Dendritic cell treated with granulocyte-macrophage colony-stimulating factor and Interleukin-4, amounts not matched to agents 40 ng/mL and 50 ng/mL, for 4 days (primary cell): ENCODE measurements around the gene CYP26B1.

Experiments used
- H3K27ac Mint-ChIP-seq: one replicate; pipeline ENCODE4 v1.8.0; 2022; ENCODE audit warnings: mild to moderate bottlenecking, mixed read lengths
- H3K27me3 Mint-ChIP-seq: one replicate; pipeline ENCODE4 v1.8.0; 2022; ENCODE audit warnings: mild to moderate bottlenecking, mixed read lengths
- H3K36me3 Mint-ChIP-seq: one replicate; pipeline ENCODE4 v1.8.0; 2022; ENCODE audit warnings: low read depth, mixed read lengths
- H3K4me1 Mint-ChIP-seq: one replicate; pipeline ENCODE4 v1.8.0; 2022; ENCODE audit warnings: low read depth, mixed read lengths
- H3K4me3 Mint-ChIP-seq: one replicate; pipeline ENCODE4 v1.8.0; 2022; ENCODE audit warnings: mild to moderate bottlenecking, moderate library complexity, mixed read lengths
- H3K9me3 Mint-ChIP-seq: one replicate; pipeline ENCODE4 v1.8.0; 2022; ENCODE audit warnings: mixed read lengths
- intact Hi-C: fragments of 100-400 bp; cut with micrococcal nuclease; formaldehyde crosslinking; loops from one replicate; pipeline ENCODE4 v1.15.0; 2022

Gene CYP26B1

GRCh38 chr2:72121153-72121552 is 26.5 kb downstream of the CYP26B1 start:
- H3K4me3 Mint-ChIP-seq: no peak overlapping the region
- no peaks in the 10 kb centered on the region for H3K36me3 Mint-ChIP-seq
- no peaks in the 10 kb centered on the region for H3K9me3 Mint-ChIP-seq
- H3K27ac Mint-ChIP-seq: no peak overlapping the region
- peaks cover 2% of the 10 kb centered on the region for H3K27me3 Mint-ChIP-seq
- intact Hi-C loops: no loop called here
- no peaks in the 10 kb centered on the region for H3K4me1 Mint-ChIP-seq

- H3K4me3 Mint-ChIP-seq: no peak overlapping the region
- no peak overlapping the region for H3K27ac Mint-ChIP-seq
- no peaks in the 10 kb centered on the region for H3K4me1 Mint-ChIP-seq
- peaks cover 2% of the 10 kb centered on the region for H3K27me3 Mint-ChIP-seq
- no peaks in the 10 kb centered on the region for H3K36me3 Mint-ChIP-seq
- intact Hi-C loops: no loop called here
- no peaks in the 10 kb centered on the region for H3K9me3 Mint-ChIP-seq
These were observed 28.7 kb downstream of the CYP26B1 start for GRCh38 chr2:72118951-72119350.

GRCh38 chr2:72118386-72118785 is 29.3 kb downstream of the CYP26B1 start:
- Mint-ChIP-seq H3K4me3 (no peak overlapping the region), H3K4me1 (no peaks in the 10 kb centered on the region), H3K36me3 (no peaks in the 10 kb centered on the region), H3K27ac (no peak overlapping the region), H3K27me3 (peaks cover 2% of the 10 kb centered on the region), H3K9me3 (no peaks in the 10 kb centered on the region)
- intact Hi-C loops: no loop called here

- intact Hi-C loops: no loop called here
- H3K4me3 Mint-ChIP-seq: no peak overlapping the region
- no peak overlapping the region for H3K27ac Mint-ChIP-seq
- no peaks in the 10 kb centered on the region for H3K9me3 Mint-ChIP-seq
- no peaks in the 10 kb centered on the region for H3K4me1 Mint-ChIP-seq
- H3K27me3 Mint-ChIP-seq: peaks cover 2% of the 10 kb centered on the region
- no peaks in the 10 kb centered on the region for H3K36me3 Mint-ChIP-seq
These were observed 29.9 kb downstream of the CYP26B1 start for GRCh38 chr2:72117718-72118117.

GRCh38 chr2:72117029-72117428 is 30.6 kb downstream of the CYP26B1 start:
- H3K4me3 Mint-ChIP-seq: no peak overlapping the region
- H3K27ac Mint-ChIP-seq: no peak overlapping the region
- no peaks in the 10 kb centered on the region for H3K36me3 Mint-ChIP-seq
- intact Hi-C loops: no loop called here
- H3K9me3 Mint-ChIP-seq: no peaks in the 10 kb centered on the region
- no peaks in the 10 kb centered on the region for H3K27me3 Mint-ChIP-seq
- H3K4me1 Mint-ChIP-seq: no peaks in the 10 kb centered on the region

- H3K27me3 Mint-ChIP-seq: no peaks in the 10 kb centered on the region
- H3K36me3 Mint-ChIP-seq: no peaks in the 10 kb centered on the region
- no peaks in the 10 kb centered on the region for H3K9me3 Mint-ChIP-seq
- no peak overlapping the region for H3K4me3 Mint-ChIP-seq
- intact Hi-C loops: no loop called here
- no peaks in the 10 kb centered on the region for H3K4me1 Mint-ChIP-seq
- no peak overlapping the region for H3K27ac Mint-ChIP-seq
These were observed 31.6 kb downstream of the CYP26B1 start for GRCh38 chr2:72116081-72116533.

- intact Hi-C loops: no loop called here
- no peaks in the 10 kb centered on the region for H3K36me3 Mint-ChIP-seq
- H3K27me3 Mint-ChIP-seq: peaks cover 1% of the 10 kb centered on the region
- H3K9me3 Mint-ChIP-seq: no peaks in the 10 kb centered on the region
- H3K4me3 Mint-ChIP-seq: no peak overlapping the region
- no peak overlapping the region for H3K27ac Mint-ChIP-seq
- H3K4me1 Mint-ChIP-seq: no peaks in the 10 kb centered on the region
These were observed 32.3 kb downstream of the CYP26B1 start for GRCh38 chr2:72115110-72116080.

- Mint-ChIP-seq H3K9me3 (no peaks in the 10 kb centered on the region), H3K27ac (no peak overlapping the region), H3K4me1 (no peaks in the 10 kb centered on the region), H3K4me3 (no peak overlapping the region), H3K27me3 (peaks cover 1% of the 10 kb centered on the region), H3K36me3 (no peaks in the 10 kb centered on the region)
- intact Hi-C loops: no loop called here
These were observed 33.0 kb downstream of the CYP26B1 start for GRCh38 chr2:72114693-72115051.

- Mint-ChIP-seq H3K4me1 (no peaks in the 10 kb centered on the region), H3K4me3 (no peak overlapping the region), H3K9me3 (no peaks in the 10 kb centered on the region), H3K27ac (no peak overlapping the region), H3K36me3 (no peaks in the 10 kb centered on the region), H3K27me3 (peaks cover 1% of the 10 kb centered on the region)
- intact Hi-C loops: no loop called here
These were observed 33.6 kb downstream of the CYP26B1 start for GRCh38 chr2:72113847-72114692.

GRCh38 chr2:72112981-72113846 is 34.4 kb downstream of the CYP26B1 start:
- Mint-ChIP-seq H3K4me3 (no peak overlapping the region), H3K27ac (no peak overlapping the region), H3K27me3 (peaks cover 3% of the 10 kb centered on the region), H3K9me3 (no peaks in the 10 kb centered on the region), H3K36me3 (no peaks in the 10 kb centered on the region), H3K4me1 (no peaks in the 10 kb centered on the region)
- intact Hi-C loops: no loop called here

GRCh38 chr2:72112401-72112800 is 35.3 kb downstream of the CYP26B1 start:
- Mint-ChIP-seq H3K4me3 (no peak overlapping the region), H3K9me3 (no peaks in the 10 kb centered on the region), H3K27ac (no peak overlapping the region), H3K36me3 (no peaks in the 10 kb centered on the region), H3K4me1 (no peaks in the 10 kb centered on the region), H3K27me3 (peaks cover 5% of the 10 kb centered on the region)
- intact Hi-C loops: no loop called here

GRCh38 chr2:72111061-72111460 is 36.6 kb downstream of the CYP26B1 start:
- intact Hi-C loops: no loop called here
- peaks cover 5% of the 10 kb centered on the region for H3K27me3 Mint-ChIP-seq
- H3K4me3 Mint-ChIP-seq: no peak overlapping the region
- no peaks in the 10 kb centered on the region for H3K9me3 Mint-ChIP-seq
- no peaks in the 10 kb centered on the region for H3K4me1 Mint-ChIP-seq
- H3K36me3 Mint-ChIP-seq: no peaks in the 10 kb centered on the region
- no peak overlapping the region for H3K27ac Mint-ChIP-seq

GRCh38 chr2:72109904-72110303 is 37.8 kb downstream of the CYP26B1 start:
- Mint-ChIP-seq H3K27ac (no peak overlapping the region), H3K9me3 (no peaks in the 10 kb centered on the region), H3K27me3 (peaks cover 5% of the 10 kb centered on the region), H3K4me3 (no peak overlapping the region), H3K4me1 (no peaks in the 10 kb centered on the region), H3K36me3 (no peaks in the 10 kb centered on the region)
- intact Hi-C loops: no loop called here
